ENCODE data around the gene SMURF2. TPM values are rescaled to one million over a fixed set of nuclear protein-coding genes. Genes with fewer than 3 reads are reported as not detected.

SMURF2 gene
- total and polyA plus RNA-seq, 8 donors: 41.6 to 67.6 (median 52.7) TPM

- intact Hi-C loops (cut with DNase I): no loop called here
- no peak overlapping the region for H3K27ac ChIP-seq
- no peak for DNase-seq
Measured at GRCh38 chr17:64519601-64520000, 142.5 kb downstream of the SMURF2 start.

GRCh38 chr17:64515829-64516228 is 146.3 kb downstream of the SMURF2 start:
- no peak for TF ChIP-seq CTCF (IDR thresholded peaks at IDR 0.05)
- no peaks in the 10 kb centered on the region for H3K9me3 ChIP-seq
- no peak overlapping the region for H3K4me3 ChIP-seq
- H3K27ac ChIP-seq: no peak overlapping the region
- intact Hi-C loops (cut with DNase I): no loop called here
- ATAC-seq (no peak), DNase-seq (no peak)
- H3K4me1 ChIP-seq: no peaks in the 10 kb centered on the region
- no peaks in the 10 kb centered on the region for H3K27me3 ChIP-seq
- peaks cover 0 to 98% of the 10 kb centered on the region in 2 donors for H3K36me3 ChIP-seq

More at GRCh38 chr17:64519601-64520000, 142.5 kb downstream of the SMURF2 start:
- TF ChIP-seq CTCF (IDR thresholded peaks at IDR 0.05): no peak
- H3K36me3 ChIP-seq: peaks cover 0 to 100% of the 10 kb centered on the region in 2 donors
- H3K9me3 ChIP-seq: no peaks in the 10 kb centered on the region
- no peak overlapping the region for H3K4me3 ChIP-seq
- no peaks in the 10 kb centered on the region for H3K27me3 ChIP-seq
- ATAC-seq: no peak
- H3K4me1 ChIP-seq: no peaks in the 10 kb centered on the region

GRCh38 chr17:64515419-64515818 is 146.7 kb downstream of the SMURF2 start:
- H3K9me3 ChIP-seq: no peaks in the 10 kb centered on the region
- no peak for DNase-seq
- intact Hi-C loops (cut with DNase I): no loop called here
- H3K27ac ChIP-seq: no peak overlapping the region
- H3K27me3 ChIP-seq: no peaks in the 10 kb centered on the region
- peaks cover 0 to 98% of the 10 kb centered on the region in 2 donors for H3K36me3 ChIP-seq
- no peaks in the 10 kb centered on the region for H3K4me1 ChIP-seq
- H3K4me3 ChIP-seq: no peak overlapping the region
- ATAC-seq: no peak
- TF ChIP-seq CTCF (IDR thresholded peaks at IDR 0.05): no peak

GRCh38 chr17:64509179-64509578 is 152.9 kb downstream of the SMURF2 start:
- DNase-seq: no peak
- no peak for TF ChIP-seq CTCF (IDR thresholded peaks at IDR 0.05)
- H3K4me3 ChIP-seq: no peak overlapping the region
- peaks cover 4 to 28% of the 10 kb centered on the region in 2 donors for H3K4me1 ChIP-seq
- no peak overlapping the region for H3K27ac ChIP-seq
- H3K36me3 ChIP-seq: peaks cover 0 to 48% of the 10 kb centered on the region in 2 donors
- H3K27me3 ChIP-seq: no peaks in the 10 kb centered on the region
- H3K9me3 ChIP-seq: no peaks in the 10 kb centered on the region
- intact Hi-C loops (cut with DNase I): no loop called here
- no peak for ATAC-seq

- intact Hi-C loops (cut with DNase I): no loop called here
- H3K4me3 ChIP-seq: no peak overlapping the region
- H3K36me3 ChIP-seq: peaks cover 4 to 49% of the 10 kb centered on the region in 2 donors
Measured at GRCh38 chr17:64508683-64509082, 153.4 kb downstream of the SMURF2 start.

More at GRCh38 chr17:64508683-64509082, 153.4 kb downstream of the SMURF2 start:
- no peak for DNase-seq
- no peaks in the 10 kb centered on the region for H3K27me3 ChIP-seq
- no peak overlapping the region for H3K27ac ChIP-seq
- ATAC-seq: no peak
- peaks cover 9 to 33% of the 10 kb centered on the region in 2 donors for H3K4me1 ChIP-seq
- no peaks in the 10 kb centered on the region for H3K9me3 ChIP-seq
- TF ChIP-seq CTCF (IDR thresholded peaks at IDR 0.05): no peak

Data from left lung (tissue), 10 donors.